Tibial nerve (tissue), 4 donors: ENCODE results near the gene LIN9. TPM values are rescaled to one million over a fixed set of nuclear protein-coding genes. Genes with fewer than 3 reads are reported as not detected.
A peak's percentile ranks its signal among the peaks of the same experiment; 100 is the strongest.

Source experiments
- DNase-seq, 2 donors: peaks; one replicate each; pipeline ENCODE4 v3.0.0-alpha.2; 2019; ENCODE audit warnings: low spot score in 2 of 2
- H3K27ac ChIP-seq, 4 donors: fragments of 200-600 bp; sonication (generic) in 3 of 4; one replicate each; pipeline ENCODE4 v1.5.1; 2017 to 2019; ENCODE audit warnings: mild to moderate bottlenecking in 1 of 4
- H3K27me3 ChIP-seq, 2 donors: fragments of 200-600 bp; sonication (generic) in 1 of 2; one replicate each; pipeline versions ENCODE4 v1.5.1 to v1.6.0; 2017 to 2019
- H3K36me3 ChIP-seq, 3 donors: fragments of 200-600 bp; sonication (generic); one replicate each; pipeline ENCODE4 v1.5.1; 2018 to 2019
- H3K4me1 ChIP-seq, 4 donors: fragments of 200-600 bp; sonication (generic) in 3 of 4; one replicate each; pipeline ENCODE4 v1.5.1; 2017 to 2019
- H3K4me3 ChIP-seq, 4 donors: fragments of 200-600 bp; sonication (generic) in 3 of 4; one replicate each; pipeline ENCODE4 v1.5.1; 2017 to 2019; ENCODE audit warnings: mild to moderate bottlenecking in 1 of 4, moderate library complexity in 1 of 4
- H3K9me3 ChIP-seq, 4 donors: fragments of 200-600 bp; sonication (generic) in 3 of 4; one replicate each; pipeline ENCODE4 v1.5.1; 2017 to 2019
- CTCF ChIP-seq, 5 experiments: fragments of 200-600 bp in 3 of 5; fragments of 450-650 bp in 2 of 5; sonication (generic) in 3 of 5; IDR thresholded peaks; one replicate each; pipeline ENCODE4 v1.5.1; 2016 to 2019; ENCODE audit warnings: antibody characterized with exemption in 5 of 5, mild to moderate bottlenecking in 3 of 5, moderate library complexity in 2 of 5
- EP300 ChIP-seq, 2 donors: sonication (generic); formaldehyde crosslinking; IDR thresholded peaks; one replicate each; pipeline ENCODE4 v1.6.1; 2017; ENCODE audit warnings: antibody characterized with exemption in 2 of 2, mild to moderate bottlenecking in 1 of 2
- POLR2A ChIP-seq, 2 donors: fragments of 450-650 bp; IDR thresholded peaks; one replicate each; pipeline ENCODE4 v1.6.1; 2017; ENCODE audit warnings: antibody characterized with exemption in 2 of 2, mild to moderate bottlenecking in 2 of 2, moderate library complexity in 2 of 2
- WGBS, 2 donors: methylation state at CpG; one replicate each; pipeline ENCODE4 v1.1.5; 2018; 5-methylcytosine and 5-hydroxymethylcytosine counted together
- total RNA-seq, 4 donors: library from RNA; depleted of rRNA; stranded (reverse); fragments of >200 nt; gene quantifications; one replicate each; pipeline ENCODE4 v1.1.0, GENCODE V29; 2016

Gene LIN9
- total RNA-seq, 4 donors from 2014 or later = 1.3 to 2.4 (median 2.2) TPM

GRCh38 chr1:226310637-226311195 lies 1.8 kb upstream of the LIN9 start:
- 87 to 88% methylated on average over 2 of the region's 2 CpGs for WGBS, 2 donors
- H3K9me3 ChIP-seq = no peaks in the 10 kb centered on the region
- H3K4me1 ChIP-seq = peaks cover 0 to 22% (median 8%) of the 10 kb centered on the region in 4 donors
- no peaks in the 10 kb centered on the region for H3K36me3 ChIP-seq
- H3K27ac ChIP-seq = no peak overlapping the region
- TF ChIP-seq POLR2A (IDR thresholded peaks at IDR 0.05) = no peak
- TF ChIP-seq EP300 (IDR thresholded peaks at IDR 0.05) = no peak
- no peak for TF ChIP-seq CTCF (IDR thresholded peaks at IDR 0.05)
- DNase-seq = no peak
- H3K27me3 ChIP-seq = no peaks in the 10 kb centered on the region
- no peak overlapping the region for H3K4me3 ChIP-seq

GRCh38 chr1:226310245-226310540 lies 1.2 kb upstream of the LIN9 start:
- H3K27ac ChIP-seq = peak overlapping the region in 1 of 4 donors; percentile 83
- H3K4me1 ChIP-seq = peaks cover 0 to 22% (median 8%) of the 10 kb centered on the region in 4 donors
- no peaks in the 10 kb centered on the region for H3K9me3 ChIP-seq
- TF ChIP-seq POLR2A (IDR thresholded peaks at IDR 0.05) (no peak), CTCF (IDR thresholded peaks at IDR 0.05) (no peak)
- no peaks in the 10 kb centered on the region for H3K27me3 ChIP-seq
- peak overlapping the region in 2 of 4 donors; percentile 97 to 98 for H3K4me3 ChIP-seq
- no peaks in the 10 kb centered on the region for H3K36me3 ChIP-seq
- DNase-seq = no peak
- 69 to 80% methylated on average over 5 of the region's 5 CpGs for WGBS, 2 donors

GRCh38 chr1:226309398-226310244 lies 657 bp upstream of the LIN9 start:
- Histone ChIP-seq H3K9me3 (no peaks in the 10 kb centered on the region), H3K4me3 (peak overlapping the region; percentile 51 to 98 (median 90)), H3K4me1 (peaks cover 0 to 22% (median 8%) of the 10 kb centered on the region in 4 donors), H3K27me3 (no peaks in the 10 kb centered on the region), H3K36me3 (no peaks in the 10 kb centered on the region), H3K27ac (peak overlapping the region; percentile 36 to 83 (median 50))
- 3 to 4% methylated on average over 44 to 53 of the region's 62 CpGs for WGBS, 2 donors
- DNase-seq = no peak
- TF ChIP-seq CTCF (IDR thresholded peaks at IDR 0.05) = peak in 3 of 5 experiments; percentile 14 to 63 (median 54)
- TF ChIP-seq EP300 (IDR thresholded peaks at IDR 0.05) = no peak
- TF ChIP-seq POLR2A (IDR thresholded peaks at IDR 0.05) = no peak

GRCh38 chr1:226308166-226308722 lies 720 bp downstream of the LIN9 start:
- Histone ChIP-seq H3K4me3 (peak overlapping the region; percentile 82 to 100 (median 98)), H3K36me3 (no peaks in the 10 kb centered on the region), H3K9me3 (no peaks in the 10 kb centered on the region), H3K27ac (peak overlapping the region in 3 of 4 donors; percentile 49 to 83 (median 70)), H3K27me3 (no peaks in the 10 kb centered on the region), H3K4me1 (peaks cover 0 to 22% (median 8%) of the 10 kb centered on the region in 4 donors)
- DNase-seq = no peak
- TF ChIP-seq POLR2A (IDR thresholded peaks at IDR 0.05) = no peak
- no peak for TF ChIP-seq CTCF (IDR thresholded peaks at IDR 0.05)
- no peak for TF ChIP-seq EP300 (IDR thresholded peaks at IDR 0.05)
- 2 to 8% methylated on average over 14 of the region's 14 CpGs for WGBS, 2 donors

GRCh38 chr1:226306425-226306824 lies 2.5 kb downstream of the LIN9 start:
- Histone ChIP-seq H3K4me1 (peaks cover 0 to 22% (median 8%) of the 10 kb centered on the region in 4 donors), H3K27me3 (no peaks in the 10 kb centered on the region), H3K27ac (no peak overlapping the region), H3K36me3 (no peaks in the 10 kb centered on the region), H3K9me3 (no peaks in the 10 kb centered on the region), H3K4me3 (no peak overlapping the region)
- no peak for DNase-seq
- WGBS, 2 donors = 96 to 97% methylated on average over 2 of the region's 2 CpGs
- no peak for TF ChIP-seq POLR2A (IDR thresholded peaks at IDR 0.05)
